ENCODE results near the gene PTGFRN. TPM values are rescaled to one million over a fixed set of nuclear protein-coding genes. Genes with fewer than 3 reads are reported as not detected.

Gene PTGFRN
- polyA plus RNA-seq, 2 donors: 25.9 to 37.2 TPM

- no peaks in the 10 kb centered on the region for H3K9me3 ChIP-seq (ENCODE audit: control insufficient read depth in 2 of 2, insufficient read depth in 1 of 2, low read depth in 1 of 2, low read length in 1 of 2)
- no peaks in the 10 kb centered on the region for H3K27me3 ChIP-seq (ENCODE audit: control insufficient read depth in 1 of 2, insufficient read depth in 2 of 2, low read length in 2 of 2)
- peak overlapping the region; percentile 76 to 83 for H3K27ac ChIP-seq (ENCODE audit: low read depth in 2 of 2, low read length in 1 of 2)
Measured at GRCh38 chr1:116988908-116989307, 79.2 kb downstream of the PTGFRN start.

GRCh38 chr1:116989835-116990234, 80.1 kb downstream of the PTGFRN start:
- Histone ChIP-seq H3K27me3 (ENCODE audit: control insufficient read depth in 1 of 2, insufficient read depth in 2 of 2, low read length in 2 of 2) (no peaks in the 10 kb centered on the region), H3K36me3 (ENCODE audit: control insufficient read depth in 2 of 2, insufficient read depth in 2 of 2, low read length in 1 of 2) (peaks cover 0 to 7% of the 10 kb centered on the region in 2 donors), H3K27ac (ENCODE audit: low read depth in 2 of 2, low read length in 1 of 2) (peak overlapping the region in 1 of 2 donors; percentile 41), H3K4me1 (ENCODE audit: control insufficient read depth in 2 of 2, insufficient read depth in 2 of 2, low read length in 1 of 2) (peaks cover 4 to 7% of the 10 kb centered on the region in 2 donors), H3K9me3 (ENCODE audit: control insufficient read depth in 2 of 2, insufficient read depth in 1 of 2, low read depth in 1 of 2, low read length in 1 of 2) (no peaks in the 10 kb centered on the region), H3K4me3 (ENCODE audit: low read depth in 1 of 2, low read length in 2 of 2) (no peak overlapping the region)
- WGBS, 2 donors: 40 to 57% methylated on average over 5 of the region's 5 CpGs

More at GRCh38 chr1:116988908-116989307, 79.2 kb downstream of the PTGFRN start:
- Histone ChIP-seq H3K4me1 (ENCODE audit: control insufficient read depth in 2 of 2, insufficient read depth in 2 of 2, low read length in 1 of 2) (peaks cover 4 to 7% of the 10 kb centered on the region in 2 donors), H3K4me3 (ENCODE audit: low read depth in 1 of 2, low read length in 2 of 2) (no peak overlapping the region), H3K36me3 (ENCODE audit: control insufficient read depth in 2 of 2, insufficient read depth in 2 of 2, low read length in 1 of 2) (peaks cover 0 to 7% of the 10 kb centered on the region in 2 donors)
- WGBS, 2 donors: 32 to 41% methylated on average over 2 of the region's 2 CpGs

GRCh38 chr1:116990612-116991151, 81.0 kb downstream of the PTGFRN start:
- Histone ChIP-seq H3K4me3 (ENCODE audit: low read depth in 1 of 2, low read length in 2 of 2) (no peak overlapping the region), H3K27me3 (ENCODE audit: control insufficient read depth in 1 of 2, insufficient read depth in 2 of 2, low read length in 2 of 2) (no peaks in the 10 kb centered on the region), H3K4me1 (ENCODE audit: control insufficient read depth in 2 of 2, insufficient read depth in 2 of 2, low read length in 1 of 2) (peaks cover 4 to 7% of the 10 kb centered on the region in 2 donors), H3K27ac (ENCODE audit: low read depth in 2 of 2, low read length in 1 of 2) (peak overlapping the region; percentile 71 to 84), H3K9me3 (ENCODE audit: control insufficient read depth in 2 of 2, insufficient read depth in 1 of 2, low read depth in 1 of 2, low read length in 1 of 2) (no peaks in the 10 kb centered on the region), H3K36me3 (ENCODE audit: control insufficient read depth in 2 of 2, insufficient read depth in 2 of 2, low read length in 1 of 2) (peaks cover 0 to 6% of the 10 kb centered on the region in 2 donors)
- 32 to 69% methylated on average over 11 to 12 of the region's 12 CpGs for WGBS, 2 donors

GRCh38 chr1:116991171-116991845, 81.6 kb downstream of the PTGFRN start:
- whole genome bisulfite sequencing, 2 donors: 43 to 83% methylated on average over 2 of the region's 2 CpGs
- H3K27ac ChIP-seq (ENCODE audit: low read depth in 2 of 2, low read length in 1 of 2): peak overlapping the region; percentile 4 to 15
- no peaks in the 10 kb centered on the region for H3K27me3 ChIP-seq (ENCODE audit: control insufficient read depth in 1 of 2, insufficient read depth in 2 of 2, low read length in 2 of 2)
- H3K36me3 ChIP-seq (ENCODE audit: control insufficient read depth in 2 of 2, insufficient read depth in 2 of 2, low read length in 1 of 2): peaks cover 0 to 6% of the 10 kb centered on the region in 2 donors
- H3K9me3 ChIP-seq (ENCODE audit: control insufficient read depth in 2 of 2, insufficient read depth in 1 of 2, low read depth in 1 of 2, low read length in 1 of 2): no peaks in the 10 kb centered on the region
- H3K4me3 ChIP-seq (ENCODE audit: low read depth in 1 of 2, low read length in 2 of 2): no peak overlapping the region
- peaks cover 4 to 7% of the 10 kb centered on the region in 2 donors for H3K4me1 ChIP-seq (ENCODE audit: control insufficient read depth in 2 of 2, insufficient read depth in 2 of 2, low read length in 1 of 2)

GRCh38 chr1:116991918-116992317, 82.2 kb downstream of the PTGFRN start:
- Histone ChIP-seq H3K9me3 (ENCODE audit: control insufficient read depth in 2 of 2, insufficient read depth in 1 of 2, low read depth in 1 of 2, low read length in 1 of 2) (no peaks in the 10 kb centered on the region), H3K4me1 (ENCODE audit: control insufficient read depth in 2 of 2, insufficient read depth in 2 of 2, low read length in 1 of 2) (peaks cover 2 to 7% of the 10 kb centered on the region in 2 donors), H3K36me3 (ENCODE audit: control insufficient read depth in 2 of 2, insufficient read depth in 2 of 2, low read length in 1 of 2) (peaks cover 0 to 2% of the 10 kb centered on the region in 2 donors), H3K27me3 (ENCODE audit: control insufficient read depth in 1 of 2, insufficient read depth in 2 of 2, low read length in 2 of 2) (no peaks in the 10 kb centered on the region), H3K27ac (ENCODE audit: low read depth in 2 of 2, low read length in 1 of 2) (no peak overlapping the region), H3K4me3 (ENCODE audit: low read depth in 1 of 2, low read length in 2 of 2) (no peak overlapping the region)
- 93 to 95% methylated on average over 1 of the region's 1 CpG for WGBS, 2 donors

GRCh38 chr1:116993286-116993685, 83.6 kb downstream of the PTGFRN start:
- Histone ChIP-seq H3K36me3 (ENCODE audit: control insufficient read depth in 2 of 2, insufficient read depth in 2 of 2, low read length in 1 of 2) (no peaks in the 10 kb centered on the region), H3K4me3 (ENCODE audit: low read depth in 1 of 2, low read length in 2 of 2) (no peak overlapping the region), H3K4me1 (ENCODE audit: control insufficient read depth in 2 of 2, insufficient read depth in 2 of 2, low read length in 1 of 2) (peaks cover 2 to 7% of the 10 kb centered on the region in 2 donors), H3K27ac (ENCODE audit: low read depth in 2 of 2, low read length in 1 of 2) (no peak overlapping the region), H3K9me3 (ENCODE audit: control insufficient read depth in 2 of 2, insufficient read depth in 1 of 2, low read depth in 1 of 2, low read length in 1 of 2) (no peaks in the 10 kb centered on the region), H3K27me3 (ENCODE audit: control insufficient read depth in 1 of 2, insufficient read depth in 2 of 2, low read length in 2 of 2) (no peaks in the 10 kb centered on the region)
- WGBS, 2 donors: 96 to 97% methylated on average over 7 of the region's 7 CpGs

- no peaks in the 10 kb centered on the region for H3K9me3 ChIP-seq (ENCODE audit: control insufficient read depth in 2 of 2, insufficient read depth in 1 of 2, low read depth in 1 of 2, low read length in 1 of 2)
- H3K27me3 ChIP-seq (ENCODE audit: control insufficient read depth in 1 of 2, insufficient read depth in 2 of 2, low read length in 2 of 2): no peaks in the 10 kb centered on the region
- no peaks in the 10 kb centered on the region for H3K36me3 ChIP-seq (ENCODE audit: control insufficient read depth in 2 of 2, insufficient read depth in 2 of 2, low read length in 1 of 2)
- H3K4me3 ChIP-seq (ENCODE audit: low read depth in 1 of 2, low read length in 2 of 2): no peak overlapping the region
- WGBS, 2 donors: 81 to 82% methylated on average over 2 of the region's 2 CpGs
- peaks cover 2% of the 10 kb centered on the region in 2 donors for H3K4me1 ChIP-seq (ENCODE audit: control insufficient read depth in 2 of 2, insufficient read depth in 2 of 2, low read length in 1 of 2)
- H3K27ac ChIP-seq (ENCODE audit: low read depth in 2 of 2, low read length in 1 of 2): no peak overlapping the region
Measured at GRCh38 chr1:116994411-116994810, 84.7 kb downstream of the PTGFRN start.

- Histone ChIP-seq H3K4me3 (ENCODE audit: low read depth in 1 of 2, low read length in 2 of 2) (no peak overlapping the region), H3K27ac (ENCODE audit: low read depth in 2 of 2, low read length in 1 of 2) (no peak overlapping the region), H3K36me3 (ENCODE audit: control insufficient read depth in 2 of 2, insufficient read depth in 2 of 2, low read length in 1 of 2) (no peaks in the 10 kb centered on the region), H3K4me1 (ENCODE audit: control insufficient read depth in 2 of 2, insufficient read depth in 2 of 2, low read length in 1 of 2) (no peaks in the 10 kb centered on the region), H3K9me3 (ENCODE audit: control insufficient read depth in 2 of 2, insufficient read depth in 1 of 2, low read depth in 1 of 2, low read length in 1 of 2) (no peaks in the 10 kb centered on the region), H3K27me3 (ENCODE audit: control insufficient read depth in 1 of 2, insufficient read depth in 2 of 2, low read length in 2 of 2) (no peaks in the 10 kb centered on the region)
- 90 to 98% methylated on average over 1 of the region's 1 CpG for WGBS, 2 donors
Measured at GRCh38 chr1:116997066-116997465, 87.3 kb downstream of the PTGFRN start.

- Histone ChIP-seq H3K4me1 (ENCODE audit: control insufficient read depth in 2 of 2, insufficient read depth in 2 of 2, low read length in 1 of 2) (no peaks in the 10 kb centered on the region), H3K27ac (ENCODE audit: low read depth in 2 of 2, low read length in 1 of 2) (no peak overlapping the region), H3K4me3 (ENCODE audit: low read depth in 1 of 2, low read length in 2 of 2) (no peak overlapping the region), H3K9me3 (ENCODE audit: control insufficient read depth in 2 of 2, insufficient read depth in 1 of 2, low read depth in 1 of 2, low read length in 1 of 2) (no peaks in the 10 kb centered on the region), H3K36me3 (ENCODE audit: control insufficient read depth in 2 of 2, insufficient read depth in 2 of 2, low read length in 1 of 2) (no peaks in the 10 kb centered on the region), H3K27me3 (ENCODE audit: control insufficient read depth in 1 of 2, insufficient read depth in 2 of 2, low read length in 2 of 2) (no peaks in the 10 kb centered on the region)
Measured at GRCh38 chr1:116997636-116998035, 87.9 kb downstream of the PTGFRN start.

- no peaks in the 10 kb centered on the region for H3K36me3 ChIP-seq (ENCODE audit: control insufficient read depth in 2 of 2, insufficient read depth in 2 of 2, low read length in 1 of 2)
- no peak overlapping the region for H3K27ac ChIP-seq (ENCODE audit: low read depth in 2 of 2, low read length in 1 of 2)
- H3K4me3 ChIP-seq (ENCODE audit: low read depth in 1 of 2, low read length in 2 of 2): no peak overlapping the region
- H3K27me3 ChIP-seq (ENCODE audit: control insufficient read depth in 1 of 2, insufficient read depth in 2 of 2, low read length in 2 of 2): no peaks in the 10 kb centered on the region
- H3K9me3 ChIP-seq (ENCODE audit: control insufficient read depth in 2 of 2, insufficient read depth in 1 of 2, low read depth in 1 of 2, low read length in 1 of 2): no peaks in the 10 kb centered on the region
- no peaks in the 10 kb centered on the region for H3K4me1 ChIP-seq (ENCODE audit: control insufficient read depth in 2 of 2, insufficient read depth in 2 of 2, low read length in 1 of 2)
- WGBS, 2 donors: 63 to 65% methylated on average over 3 of the region's 3 CpGs
Measured at GRCh38 chr1:116999596-116999995, 89.9 kb downstream of the PTGFRN start.
